K562 (cell line): ENCODE results near the gene PRF1. TPM values are rescaled to one million over a fixed set of nuclear protein-coding genes. Genes with fewer than 3 reads are reported as not detected.
A peak's percentile ranks its signal among the peaks of the same experiment; 100 is the strongest.

Source experiments
- CHCHD3 ChIP-seq: fragments of 250-450 bp; sonication (Bioruptor Pico); IDR thresholded peaks from 2 replicates; pipeline ENCODE4 v2.1.2; 2022; ENCODE audit warnings: mild to moderate bottlenecking
- CXXC5 ChIP-seq: fragments of 250-450 bp; sonication (Bioruptor Pico); IDR thresholded peaks from 2 replicates; pipeline ENCODE4 v1.8.0; 2022; ENCODE audit warnings: inconsistent platforms, mild to moderate bottlenecking, moderate library complexity
- DPF2 ChIP-seq: fragments of 450-650 bp; IDR thresholded peaks from 2 replicates; pipeline ENCODE4 v1.6.1; 2016
- ETV1 ChIP-seq: fragments of 450-650 bp; conservative IDR thresholded peaks from 2 replicates; pipeline ENCODE4 v1.6.1; 2016; ENCODE audit warnings: missing genetic modification characterization, control low read depth, low read depth, missing compliant biosample characterization
- MAFF ChIP-seq: IDR thresholded peaks from 2 replicates; pipeline ENCODE4 v1.6.1; 2012; ENCODE audit warnings: low read length, improper control_type of control experiment
- NFXL1 ChIP-seq: fragments of 450-650 bp; formaldehyde crosslinking; IDR thresholded peaks from 2 replicates; pipeline ENCODE4 v1.4.0; 2021; ENCODE audit warnings: mild to moderate bottlenecking
- YY1 ChIP-seq, 3 experiments: IDR thresholded peaks; 2 replicates each; pipeline ENCODE4 v1.6.1; 2011; ENCODE audit warnings: low read length in 2 of 3, mild to moderate bottlenecking in 2 of 3, moderate library complexity in 2 of 3, borderline replicate concordance in 1 of 3, control low read depth in 1 of 3, low read depth in 1 of 3; ENCODE audit not compliant: insufficient read depth in 3 of 3, insufficient replicate concordance in 2 of 3, control insufficient read depth in 1 of 3, insufficient read length in 1 of 3; ENCODE audit errors: extremely low read depth in 1 of 3
- polyA plus RNA-seq, 8 experiments: library from polyadenylated mRNA; depleted of rRNA in 4 of 8; stranded (reverse) in 5 of 8; unstranded in 3 of 8; fragments of >200 nt; fragmentation: Nextera tagmentation in 2 of 8; fragmentation: Illumina TruSeq in 1 of 8; extraction: Ambion mirVana in 2 of 8; extraction: Trizol in 1 of 8; gene quantifications; 2 replicates each; pipeline versions ENCODE4 v1.2.1 to v1.2.3, GENCODE V29; 2011 to 2014; ENCODE audit warnings: inconsistent platforms in 1 of 8, missing spikeins in 1 of 8
- total RNA-seq, 7 experiments: library from RNA; depleted of rRNA in 6 of 7; stranded (reverse); fragments of >200 nt in 6 of 7; fragmentation: Illumina TruSeq in 2 of 7; extraction: Trizol in 2 of 7; gene quantifications; 2 replicates each; pipeline versions ENCODE4 v1.2.1 to v1.2.3, GENCODE V29; 2011 to 2021; ENCODE audit warnings: low replicate concordance in 1 of 7
- TF ChIP-seq, protein P1 (sequence below): fragments of 250-450 bp; sonication (Bioruptor Pico); IDR thresholded peaks from 2 replicates; pipeline ENCODE4 v1.4.0; 2020
- TF ChIP-seq, protein P2 (sequence below): fragments of 250-450 bp; sonication (Bioruptor Pico); IDR thresholded peaks from 2 replicates; pipeline ENCODE4 v1.4.0; 2020
- TF ChIP-seq, protein P3 (sequence below): sonication (generic); formaldehyde crosslinking; IDR thresholded peaks from 2 replicates; pipeline ENCODE4 v1.8.0; 2022; ENCODE audit warnings: missing genetic modification reagents, mild to moderate bottlenecking, moderate library complexity, borderline replicate concordance
- TF ChIP-seq, protein P4 (sequence below): conservative IDR thresholded peaks from 2 replicates; pipeline ENCODE4 v1.6.1; 2011; ENCODE audit warnings: low read depth, mild to moderate bottlenecking, low read length; ENCODE audit not compliant: control insufficient read depth
- TF ChIP-seq, protein P5 (sequence below), 3 experiments: fragments of 200-800 bp in 1 of 3; fragments of 250-450 bp in 1 of 3; fragments of 450-650 bp in 1 of 3; sonication (Bioruptor Pico) in 1 of 3; sonication (Bioruptor generic) in 1 of 3; formaldehyde crosslinking in 1 of 3; IDR thresholded peaks; 2 replicates each; pipeline versions ENCODE4 v1.6.1 to v1.8.0; 2016 to 2022; ENCODE audit warnings: mild to moderate bottlenecking in 2 of 3, missing genetic modification characterization in 2 of 3, missing compliant biosample characterization in 1 of 3, moderate library complexity in 1 of 3

The PRF1 gene
- total and polyA plus RNA-seq, 9 of the 15 experiments (the other 6 are each of a cell fraction or from before 2014, with no cell fraction given), result 3.8 to 8.6 (median 6.3) TPM

DNA sequence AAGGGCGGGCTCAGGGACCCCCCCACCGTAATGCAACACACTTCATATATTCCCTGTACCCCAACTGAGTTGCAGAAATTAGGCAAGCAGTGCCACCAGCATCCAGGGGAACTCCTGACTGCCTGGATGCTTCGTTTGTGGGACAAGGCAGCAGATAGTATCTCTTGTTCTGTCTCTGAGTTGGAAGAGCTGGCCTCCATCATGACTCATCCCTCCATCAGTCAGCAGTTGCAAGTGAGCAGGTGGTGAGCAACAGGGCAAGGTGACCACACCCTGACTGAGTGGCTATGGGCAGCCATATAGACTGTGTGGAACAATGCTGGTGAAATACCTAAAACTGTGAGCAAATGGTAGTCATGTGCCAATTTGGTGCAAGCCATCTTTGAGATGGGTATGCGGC lies 47.0 kb upstream of the PRF1 start (continued):
- TF ChIP-seq YY1 (IDR thresholded peaks at IDR 0.05; ENCODE audit: borderline replicate concordance in 1 of 3, control insufficient read depth in 1 of 3, extremely low read depth in 1 of 3, insufficient read depth in 3 of 3, insufficient read length in 1 of 3, insufficient replicate concordance in 2 of 3, low read depth in 1 of 3, low read length in 2 of 3) (peak in 2 of 3 experiments; percentile 19 to 57), CHCHD3 (no peak), DPF2 (peak; percentile 92), CXXC5 (CRISPR knock-in tag) (peak; percentile 44; the same call in 1 of the 2 replicates), NFXL1 (CRISPR knock-in tag) (no peak), MAFF (peak; percentile 56; the same call in 1 of the 2 replicates), ETV1 (tag) (0 out of 2 replicates have a peak, but pooled peaks have one; percentile 44)
- TF ChIP-seq, protein P1, sequence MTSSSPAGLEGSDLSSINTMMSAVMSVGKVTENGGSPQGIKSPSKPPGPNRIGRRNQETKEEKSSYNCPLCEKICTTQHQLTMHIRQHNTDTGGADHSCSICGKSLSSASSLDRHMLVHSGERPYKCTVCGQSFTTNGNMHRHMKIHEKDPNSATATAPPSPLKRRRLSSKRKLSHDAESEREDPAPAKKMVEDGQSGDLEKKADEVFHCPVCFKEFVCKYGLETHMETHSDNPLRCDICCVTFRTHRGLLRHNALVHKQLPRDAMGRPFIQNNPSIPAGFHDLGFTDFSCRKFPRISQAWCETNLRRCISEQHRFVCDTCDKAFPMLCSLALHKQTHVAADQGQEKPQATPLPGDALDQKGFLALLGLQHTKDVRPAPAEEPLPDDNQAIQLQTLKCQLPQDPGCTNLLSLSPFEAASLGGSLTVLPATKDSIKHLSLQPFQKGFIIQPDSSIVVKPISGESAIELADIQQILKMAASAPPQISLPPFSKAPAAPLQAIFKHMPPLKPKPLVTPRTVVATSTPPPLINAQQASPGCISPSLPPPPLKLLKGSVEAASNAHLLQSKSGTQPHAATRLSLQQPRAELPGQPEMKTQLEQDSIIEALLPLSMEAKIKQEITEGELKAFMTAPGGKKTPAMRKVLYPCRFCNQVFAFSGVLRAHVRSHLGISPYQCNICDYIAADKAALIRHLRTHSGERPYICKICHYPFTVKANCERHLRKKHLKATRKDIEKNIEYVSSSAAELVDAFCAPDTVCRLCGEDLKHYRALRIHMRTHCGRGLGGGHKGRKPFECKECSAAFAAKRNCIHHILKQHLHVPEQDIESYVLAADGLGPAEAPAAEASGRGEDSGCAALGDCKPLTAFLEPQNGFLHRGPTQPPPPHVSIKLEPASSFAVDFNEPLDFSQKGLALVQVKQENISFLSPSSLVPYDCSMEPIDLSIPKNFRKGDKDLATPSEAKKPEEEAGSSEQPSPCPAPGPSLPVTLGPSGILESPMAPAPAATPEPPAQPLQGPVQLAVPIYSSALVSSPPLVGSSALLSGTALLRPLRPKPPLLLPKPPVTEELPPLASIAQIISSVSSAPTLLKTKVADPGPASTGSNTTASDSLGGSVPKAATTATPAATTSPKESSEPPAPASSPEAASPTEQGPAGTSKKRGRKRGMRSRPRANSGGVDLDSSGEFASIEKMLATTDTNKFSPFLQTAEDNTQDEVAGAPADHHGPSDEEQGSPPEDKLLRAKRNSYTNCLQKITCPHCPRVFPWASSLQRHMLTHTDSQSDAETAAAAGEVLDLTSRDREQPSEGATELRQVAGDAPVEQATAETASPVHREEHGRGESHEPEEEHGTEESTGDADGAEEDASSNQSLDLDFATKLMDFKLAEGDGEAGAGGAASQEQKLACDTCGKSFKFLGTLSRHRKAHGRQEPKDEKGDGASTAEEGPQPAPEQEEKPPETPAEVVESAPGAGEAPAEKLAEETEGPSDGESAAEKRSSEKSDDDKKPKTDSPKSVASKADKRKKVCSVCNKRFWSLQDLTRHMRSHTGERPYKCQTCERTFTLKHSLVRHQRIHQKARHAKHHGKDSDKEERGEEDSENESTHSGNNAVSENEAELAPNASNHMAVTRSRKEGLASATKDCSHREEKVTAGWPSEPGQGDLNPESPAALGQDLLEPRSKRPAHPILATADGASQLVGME, result peak; percentile 94
- TF ChIP-seq, protein P2, sequence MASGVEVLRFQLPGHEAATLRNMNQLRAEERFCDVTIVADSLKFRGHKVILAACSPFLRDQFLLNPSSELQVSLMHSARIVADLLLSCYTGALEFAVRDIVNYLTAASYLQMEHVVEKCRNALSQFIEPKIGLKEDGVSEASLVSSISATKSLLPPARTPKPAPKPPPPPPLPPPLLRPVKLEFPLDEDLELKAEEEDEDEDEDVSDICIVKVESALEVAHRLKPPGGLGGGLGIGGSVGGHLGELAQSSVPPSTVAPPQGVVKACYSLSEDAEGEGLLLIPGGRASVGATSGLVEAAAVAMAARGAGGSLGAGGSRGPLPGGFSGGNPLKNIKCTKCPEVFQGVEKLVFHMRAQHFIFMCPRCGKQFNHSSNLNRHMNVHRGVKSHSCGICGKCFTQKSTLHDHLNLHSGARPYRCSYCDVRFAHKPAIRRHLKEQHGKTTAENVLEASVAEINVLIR, result no peak
- TF ChIP-seq, protein P3, sequence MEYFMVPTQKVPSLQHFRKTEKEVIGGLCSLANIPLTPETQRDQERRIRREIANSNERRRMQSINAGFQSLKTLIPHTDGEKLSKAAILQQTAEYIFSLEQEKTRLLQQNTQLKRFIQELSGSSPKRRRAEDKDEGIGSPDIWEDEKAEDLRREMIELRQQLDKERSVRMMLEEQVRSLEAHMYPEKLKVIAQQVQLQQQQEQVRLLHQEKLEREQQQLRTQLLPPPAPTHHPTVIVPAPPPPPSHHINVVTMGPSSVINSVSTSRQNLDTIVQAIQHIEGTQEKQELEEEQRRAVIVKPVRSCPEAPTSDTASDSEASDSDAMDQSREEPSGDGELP (CRISPR knock-in tag), result peak; percentile 68; the same call in 1 of the 2 replicates
- TF ChIP-seq, protein P4, sequence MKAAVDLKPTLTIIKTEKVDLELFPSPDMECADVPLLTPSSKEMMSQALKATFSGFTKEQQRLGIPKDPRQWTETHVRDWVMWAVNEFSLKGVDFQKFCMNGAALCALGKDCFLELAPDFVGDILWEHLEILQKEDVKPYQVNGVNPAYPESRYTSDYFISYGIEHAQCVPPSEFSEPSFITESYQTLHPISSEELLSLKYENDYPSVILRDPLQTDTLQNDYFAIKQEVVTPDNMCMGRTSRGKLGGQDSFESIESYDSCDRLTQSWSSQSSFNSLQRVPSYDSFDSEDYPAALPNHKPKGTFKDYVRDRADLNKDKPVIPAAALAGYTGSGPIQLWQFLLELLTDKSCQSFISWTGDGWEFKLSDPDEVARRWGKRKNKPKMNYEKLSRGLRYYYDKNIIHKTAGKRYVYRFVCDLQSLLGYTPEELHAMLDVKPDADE, result no peak
- TF ChIP-seq, protein P5, sequence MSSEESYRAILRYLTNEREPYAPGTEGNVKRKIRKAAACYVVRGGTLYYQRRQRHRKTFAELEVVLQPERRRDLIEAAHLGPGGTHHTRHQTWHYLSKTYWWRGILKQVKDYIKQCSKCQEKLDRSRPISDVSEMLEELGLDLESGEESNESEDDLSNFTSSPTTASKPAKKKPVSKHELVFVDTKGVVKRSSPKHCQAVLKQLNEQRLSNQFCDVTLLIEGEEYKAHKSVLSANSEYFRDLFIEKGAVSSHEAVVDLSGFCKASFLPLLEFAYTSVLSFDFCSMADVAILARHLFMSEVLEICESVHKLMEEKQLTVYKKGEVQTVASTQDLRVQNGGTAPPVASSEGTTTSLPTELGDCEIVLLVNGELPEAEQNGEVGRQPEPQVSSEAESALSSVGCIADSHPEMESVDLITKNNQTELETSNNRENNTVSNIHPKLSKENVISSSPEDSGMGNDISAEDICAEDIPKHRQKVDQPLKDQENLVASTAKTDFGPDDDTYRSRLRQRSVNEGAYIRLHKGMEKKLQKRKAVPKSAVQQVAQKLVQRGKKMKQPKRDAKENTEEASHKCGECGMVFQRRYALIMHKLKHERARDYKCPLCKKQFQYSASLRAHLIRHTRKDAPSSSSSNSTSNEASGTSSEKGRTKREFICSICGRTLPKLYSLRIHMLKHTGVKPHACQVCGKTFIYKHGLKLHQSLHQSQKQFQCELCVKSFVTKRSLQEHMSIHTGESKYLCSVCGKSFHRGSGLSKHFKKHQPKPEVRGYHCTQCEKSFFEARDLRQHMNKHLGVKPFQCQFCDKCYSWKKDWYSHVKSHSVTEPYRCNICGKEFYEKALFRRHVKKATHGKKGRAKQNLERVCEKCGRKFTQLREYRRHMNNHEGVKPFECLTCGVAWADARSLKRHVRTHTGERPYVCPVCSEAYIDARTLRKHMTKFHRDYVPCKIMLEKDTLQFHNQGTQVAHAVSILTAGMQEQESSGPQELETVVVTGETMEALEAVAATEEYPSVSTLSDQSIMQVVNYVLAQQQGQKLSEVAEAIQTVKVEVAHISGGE (CRISPR knock-in tag; IDR thresholded peaks at IDR 0.05), result peak in 1 of 3 experiments; percentile 65; a peak in 1 of 6 replicates
